ENCODE data around the gene DENND2D.

DENND2D gene

DNA sequence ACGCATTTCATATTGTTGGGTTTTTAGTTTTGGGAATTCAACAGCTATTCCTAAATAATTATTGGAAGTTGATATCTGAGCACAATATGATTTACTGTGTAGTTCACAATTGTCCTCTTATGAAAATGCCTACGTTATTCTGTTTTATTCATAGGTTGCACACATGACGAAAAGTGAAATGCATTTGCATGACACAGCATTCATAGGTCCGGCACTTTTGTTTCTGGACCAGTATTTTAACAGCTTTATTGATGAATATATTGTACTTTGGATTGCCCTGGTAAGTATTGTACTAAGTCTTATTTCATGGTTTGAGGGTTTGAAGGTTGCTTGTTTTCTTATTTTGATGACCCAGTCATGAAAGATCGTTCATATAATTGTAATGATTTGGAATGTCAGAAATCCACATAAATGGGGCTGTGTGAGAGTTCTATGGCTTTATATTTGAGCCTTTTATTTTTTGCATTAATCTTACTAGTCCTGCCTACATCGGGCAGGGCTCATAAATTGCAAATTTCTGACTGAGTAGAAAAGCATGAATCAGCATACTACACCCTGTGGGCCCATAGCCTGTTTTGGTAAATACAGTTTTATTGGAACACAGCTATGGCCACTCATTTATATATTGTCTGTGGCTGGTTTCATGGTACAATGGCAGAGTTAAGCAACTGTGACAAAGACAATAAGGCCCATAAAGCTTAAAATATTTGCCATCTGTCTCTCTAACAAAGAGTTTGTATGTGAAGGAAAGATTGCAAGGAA is 17.0 kb downstream of the DENND2D start:
- DNase-seq (ENCODE audit: extremely low read depth in 1 of 2, low read depth in 1 of 2): no peak

GRCh38 chr1:111182052-111182451 is 18.4 kb downstream of the DENND2D start:
- no peak for DNase-seq (ENCODE audit: extremely low read depth in 1 of 2, low read depth in 1 of 2)

DNA sequence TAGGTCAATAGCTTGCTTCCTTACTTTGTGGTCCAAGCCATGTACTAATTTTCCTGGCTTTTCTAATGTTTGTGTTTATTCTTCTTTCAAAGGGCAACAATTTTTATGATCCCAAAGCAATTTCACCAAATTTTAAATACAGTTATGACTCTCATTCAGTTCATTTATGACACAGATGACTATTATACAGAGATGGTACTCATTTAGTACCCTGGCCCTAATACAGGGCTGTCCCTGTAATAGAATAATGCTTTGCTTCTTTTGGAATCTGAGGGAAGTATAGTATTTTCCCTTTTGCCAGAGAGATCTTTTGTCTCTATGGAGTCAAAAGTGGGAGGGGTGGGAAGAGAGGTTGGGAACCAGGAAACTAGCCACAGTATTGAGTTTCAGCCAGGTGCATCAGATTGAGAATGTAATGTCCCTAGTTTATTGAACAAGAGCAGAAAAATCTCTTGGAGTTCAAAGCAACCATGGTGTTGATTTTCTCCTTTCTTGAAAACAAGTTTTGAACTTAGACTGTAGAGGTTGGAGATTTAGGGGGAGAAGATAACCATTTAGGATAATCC is 20.4 kb downstream of the DENND2D start:
- DNase-seq (ENCODE audit: extremely low read depth in 1 of 2, low read depth in 1 of 2): no peak

DNA sequence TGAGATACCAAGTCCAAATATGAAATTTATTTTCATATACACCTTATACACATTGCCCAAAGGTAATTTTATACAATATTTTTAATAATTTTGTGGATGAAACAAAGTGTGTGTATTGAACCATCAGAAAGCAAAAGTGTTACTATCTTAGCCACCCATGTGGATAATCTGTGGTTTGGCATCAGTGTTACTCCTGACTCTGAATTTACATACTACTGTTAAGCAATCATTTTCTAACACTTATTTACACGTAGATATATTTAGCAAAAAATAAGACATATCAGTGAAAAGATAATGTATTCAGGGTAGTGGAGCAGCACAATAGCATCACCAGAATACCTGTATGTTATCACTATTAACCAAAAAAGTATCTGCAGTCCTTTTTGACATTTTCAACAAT is 23.8 kb downstream of the DENND2D start:
- DNase-seq (ENCODE audit: extremely low read depth in 1 of 2, low read depth in 1 of 2): no peak

- DNase-seq (ENCODE audit: extremely low read depth in 1 of 2, low read depth in 1 of 2): no peak
These were observed 25.1 kb downstream of the DENND2D start for GRCh38 chr1:111175349-111175748.

- DNase-seq (ENCODE audit: extremely low read depth in 1 of 2, low read depth in 1 of 2): no peak
These were observed 26.4 kb downstream of the DENND2D start for GRCh38 chr1:111174070-111174469.

GRCh38 chr1:111172463-111172862 is 28.0 kb downstream of the DENND2D start:
- no peak for DNase-seq (ENCODE audit: extremely low read depth in 1 of 2, low read depth in 1 of 2)

DNA sequence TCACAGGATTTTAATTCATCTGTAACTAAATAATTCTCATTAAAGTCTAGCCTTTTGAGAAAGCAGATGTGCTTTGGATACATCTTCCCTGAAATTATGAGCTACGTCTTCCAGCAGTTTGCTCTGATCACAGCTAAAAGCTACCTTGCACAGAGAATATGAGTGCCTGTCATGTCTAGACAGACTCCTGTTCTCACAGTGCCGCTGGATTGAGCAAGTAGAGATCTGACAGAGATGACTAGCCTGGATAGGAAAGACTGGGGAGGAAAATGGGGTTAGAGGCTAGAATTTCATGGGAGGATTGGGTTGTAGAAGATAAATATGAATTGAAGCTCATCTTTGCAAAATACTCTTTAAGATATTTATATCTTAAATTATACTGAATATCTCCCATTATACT is 36.3 kb downstream of the DENND2D start:
- DNase-seq (ENCODE audit: extremely low read depth in 1 of 2, low read depth in 1 of 2): no peak

GRCh38 chr1:111163363-111163762 is 37.1 kb downstream of the DENND2D start:
- no peak for DNase-seq (ENCODE audit: extremely low read depth in 1 of 2, low read depth in 1 of 2)

- DNase-seq (ENCODE audit: extremely low read depth in 1 of 2, low read depth in 1 of 2): no peak
These were observed 38.0 kb downstream of the DENND2D start for GRCh38 chr1:111162488-111162880.

- DNase-seq (ENCODE audit: extremely low read depth in 1 of 2, low read depth in 1 of 2): no peak
These were observed 38.5 kb downstream of the DENND2D start for GRCh38 chr1:111161843-111162487.

DNA sequence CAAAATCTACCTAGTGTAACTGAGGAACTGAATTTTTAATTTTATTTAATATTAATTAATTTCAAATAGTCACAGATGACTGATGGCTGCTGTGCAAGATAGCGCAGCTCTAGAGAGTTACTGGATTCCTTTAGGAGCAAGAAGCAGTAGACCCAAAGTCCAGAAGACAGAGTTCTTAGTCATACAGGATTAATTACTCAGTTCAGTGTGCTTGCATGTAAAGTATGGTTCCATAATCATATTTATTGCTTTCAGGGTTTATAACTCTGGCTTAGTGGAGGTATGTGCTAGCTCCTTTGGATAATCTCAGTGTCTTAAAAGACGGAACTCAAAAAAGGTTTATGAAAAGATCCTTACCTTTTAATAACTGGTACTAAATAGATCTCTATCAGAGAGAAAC is 43.0 kb downstream of the DENND2D start:
- no peak for DNase-seq (ENCODE audit: extremely low read depth in 1 of 2, low read depth in 1 of 2)

DNA sequence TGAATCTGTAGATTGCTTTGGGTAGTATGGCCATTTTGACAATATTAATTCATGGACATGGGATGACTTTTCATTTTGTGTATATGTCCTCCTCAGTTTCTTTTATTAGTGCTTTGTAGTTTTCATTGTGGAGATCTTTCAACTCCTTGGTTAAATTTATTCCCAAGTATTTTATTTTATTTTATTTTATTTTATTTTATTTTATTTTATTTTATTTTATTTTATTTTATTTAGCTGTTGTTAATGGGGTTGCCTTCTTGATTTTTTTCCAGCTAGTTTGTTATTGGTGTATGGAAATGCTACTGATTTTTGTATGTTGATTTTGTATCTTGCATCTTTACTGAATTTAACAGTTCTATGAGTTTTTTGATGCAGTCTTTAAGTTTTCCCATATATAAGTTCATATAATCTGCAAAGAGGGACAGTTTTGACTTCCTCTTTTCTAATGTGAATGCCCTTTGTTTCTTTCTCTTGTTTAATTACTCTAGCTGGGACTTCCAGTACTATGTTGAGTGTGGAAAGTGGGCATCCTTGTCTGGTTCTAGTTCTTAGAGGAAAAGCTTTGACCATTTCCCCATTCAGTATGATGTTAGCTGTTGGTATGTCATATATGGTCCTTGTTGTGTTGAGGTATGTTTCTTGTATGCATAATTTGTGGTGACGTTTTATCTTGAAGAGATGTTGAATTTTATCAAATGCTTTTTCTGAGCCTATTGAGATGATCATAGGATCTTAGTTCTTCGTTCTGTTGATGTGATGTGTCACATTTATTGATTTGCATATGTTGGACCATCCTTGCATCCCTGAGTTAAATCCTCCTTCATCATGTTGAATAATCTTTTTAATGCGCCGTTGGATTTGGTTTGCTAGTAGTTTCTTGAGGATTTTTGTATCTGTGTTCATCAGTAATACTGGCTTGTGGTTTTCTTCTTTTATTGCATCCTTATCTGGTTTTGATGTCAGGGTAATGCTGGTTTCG is 46.1 kb downstream of the DENND2D start:
- no peak for DNase-seq (ENCODE audit: extremely low read depth in 1 of 2, low read depth in 1 of 2)

DNA sequence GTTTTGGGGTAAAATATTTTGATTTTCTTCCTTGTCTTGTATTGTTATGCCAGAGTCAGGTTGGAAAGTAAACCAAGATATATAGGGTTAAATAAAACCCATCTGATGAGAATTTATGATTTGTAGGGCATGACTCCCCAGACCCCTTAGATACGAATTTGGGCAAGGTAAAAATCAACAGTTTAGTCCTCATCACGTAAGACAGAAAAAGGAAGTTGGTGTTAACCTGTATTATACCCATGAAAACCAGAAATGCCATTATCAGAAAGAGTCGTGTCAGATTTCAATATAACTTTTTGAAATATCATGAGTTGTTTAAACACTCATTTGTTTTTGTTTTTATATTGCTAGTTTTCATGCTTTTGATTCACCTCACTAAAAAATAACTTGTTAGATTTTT is 48.6 kb downstream of the DENND2D start:
- DNase-seq (ENCODE audit: extremely low read depth in 1 of 2, low read depth in 1 of 2): no peak

DNA sequence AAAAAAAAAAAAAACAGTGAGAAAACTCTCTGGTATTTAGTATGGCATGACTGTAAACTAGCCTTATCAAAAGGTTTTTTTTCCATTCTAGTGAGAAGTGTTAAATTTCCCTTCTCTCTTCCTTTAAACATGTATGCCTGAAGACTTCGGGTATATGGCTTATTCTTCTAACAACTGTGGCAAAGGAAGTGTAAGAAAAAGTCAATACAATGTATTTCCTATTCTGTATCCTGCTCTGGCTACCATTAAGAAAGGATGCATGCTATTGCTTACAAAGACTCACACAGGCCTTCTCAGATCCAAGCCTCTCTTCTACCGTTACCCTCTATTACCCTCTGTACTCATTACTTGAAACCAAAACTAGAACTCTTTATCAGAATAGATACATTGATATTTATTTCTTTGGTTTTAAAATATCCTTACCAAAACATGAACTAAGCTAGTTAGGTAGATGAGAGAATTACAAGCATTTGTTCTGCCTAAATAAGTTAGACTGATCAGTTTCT is 52.0 kb downstream of the DENND2D start:
- DNase-seq (ENCODE audit: extremely low read depth in 1 of 2, low read depth in 1 of 2): no peak

- DNase-seq (ENCODE audit: extremely low read depth in 1 of 2, low read depth in 1 of 2): no peak
These were observed 52.5 kb downstream of the DENND2D start for GRCh38 chr1:111147948-111148347.

DNA sequence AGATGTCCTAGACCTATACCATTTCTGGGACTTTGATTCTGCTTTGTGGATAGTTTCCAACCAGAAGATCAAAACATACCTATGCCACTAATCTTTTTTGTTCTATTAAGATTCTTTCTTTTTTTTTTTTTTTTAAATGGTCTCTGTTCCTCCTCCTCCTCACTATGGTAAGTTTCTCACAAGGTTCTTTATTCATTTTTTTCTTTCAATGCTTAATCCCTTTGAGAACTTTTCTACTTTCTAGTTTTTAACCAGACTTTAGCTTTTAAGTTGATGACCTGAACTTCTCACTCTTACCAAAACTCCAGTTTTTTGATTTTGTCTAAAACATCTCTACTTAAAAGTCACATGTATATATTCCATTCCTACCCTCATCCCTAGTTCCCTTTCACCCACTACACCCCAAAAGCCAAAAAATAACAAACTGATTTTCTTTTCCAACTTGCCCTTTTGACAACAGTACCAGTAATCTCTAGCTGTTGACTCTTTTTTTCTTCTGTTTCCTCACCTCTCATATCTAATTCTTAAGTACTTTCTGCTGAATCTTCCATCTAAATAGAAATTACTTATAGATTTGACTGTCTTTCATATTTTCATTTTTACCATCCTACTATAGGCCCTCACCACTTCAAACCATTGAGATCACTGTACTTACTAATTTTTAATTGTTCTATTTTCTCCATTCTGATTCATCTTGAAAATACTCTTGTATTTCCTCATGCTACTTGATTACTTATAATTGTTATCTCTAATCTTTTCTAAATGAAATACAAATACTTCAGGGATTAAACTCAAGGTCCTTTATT is 54.3 kb downstream of the DENND2D start:
- no peak for DNase-seq (ENCODE audit: extremely low read depth in 1 of 2, low read depth in 1 of 2)

DNA sequence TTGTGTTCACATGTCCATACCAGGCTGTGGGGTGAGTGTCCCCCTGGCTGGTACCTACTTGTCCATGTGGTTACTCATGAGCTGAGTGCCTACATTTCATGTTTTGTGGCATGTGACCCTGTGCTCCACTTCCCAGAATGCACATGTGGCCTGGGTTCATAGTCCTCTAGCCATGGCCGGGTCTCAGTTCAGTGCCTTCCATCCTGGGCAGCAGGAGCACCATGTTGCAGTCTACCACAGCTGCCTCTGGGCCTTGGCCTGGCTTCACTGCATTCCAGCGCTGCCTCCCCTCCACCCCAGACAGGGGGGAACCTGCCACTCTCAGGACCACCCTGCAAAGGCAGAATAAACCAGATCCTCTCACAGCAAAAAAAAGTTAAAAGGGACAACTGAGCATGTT is 54.9 kb downstream of the DENND2D start:
- no peak for DNase-seq (ENCODE audit: extremely low read depth in 1 of 2, low read depth in 1 of 2)

- no peak for DNase-seq (ENCODE audit: extremely low read depth in 1 of 2, low read depth in 1 of 2)
These were observed 58.0 kb downstream of the DENND2D start for GRCh38 chr1:111142356-111142975.
